Mesenchymal stem cell (in vitro differentiated cells and primary cell): ENCODE data around the gene ASMTL.
A peak's percentile ranks its signal among the peaks of the same experiment; 100 is the strongest.

Experiments
- DNase-seq: peaks from one replicate; pipeline ENCODE4 v3.0.0-alpha.2; 2013
- H2AFZ ChIP-seq: one replicate; pipeline ENCODE4 v1.6.1; 2013; ENCODE audit warnings: low read depth, mild to moderate bottlenecking, control low read depth, inconsistent platforms, low read length, moderate library complexity
- H2AK5ac ChIP-seq: 2 replicates; pipeline ENCODE4 v1.6.1; 2013; ENCODE audit warnings: low read length, moderate library complexity, mild to moderate bottlenecking, inconsistent platforms; ENCODE audit not compliant: severe bottlenecking
- H2BK120ac ChIP-seq: one replicate; pipeline ENCODE4 v1.6.1; 2013; ENCODE audit warnings: low read depth, mild to moderate bottlenecking, inconsistent platforms, low read length, moderate library complexity
- H2BK12ac ChIP-seq, 2 experiments: one replicate each; pipeline ENCODE4 v1.6.1; 2013; ENCODE audit warnings: inconsistent platforms in 2 of 2, low read length in 2 of 2, mild to moderate bottlenecking in 2 of 2, moderate library complexity in 2 of 2, control low read depth in 1 of 2
- H2BK15ac ChIP-seq: one replicate; pipeline ENCODE4 v1.6.1; 2013; ENCODE audit warnings: mild to moderate bottlenecking, low read depth, inconsistent platforms; ENCODE audit not compliant: poor library complexity, severe bottlenecking
- H2BK5ac ChIP-seq: 2 replicates; pipeline ENCODE4 v1.6.1; 2013; ENCODE audit warnings: low read depth, mild to moderate bottlenecking, low read length, control low read depth, inconsistent platforms; ENCODE audit not compliant: poor library complexity, severe bottlenecking
- H3K14ac ChIP-seq, 2 experiments: one replicate each; pipeline ENCODE4 v1.6.1; 2013; ENCODE audit warnings: inconsistent platforms in 2 of 2, low read length in 2 of 2, control low read depth in 1 of 2, mild to moderate bottlenecking in 1 of 2, moderate library complexity in 1 of 2
- H3K18ac ChIP-seq, 2 experiments: one replicate each; pipeline ENCODE4 v1.6.1; 2013; ENCODE audit warnings: inconsistent platforms in 2 of 2, low read length in 2 of 2, control low read depth in 1 of 2, low read depth in 1 of 2, mild to moderate bottlenecking in 1 of 2
- H3K23ac ChIP-seq, 2 experiments: one replicate each; pipeline ENCODE4 v1.6.1; 2013; ENCODE audit warnings: inconsistent platforms in 2 of 2, low read length in 2 of 2, mild to moderate bottlenecking in 2 of 2, moderate library complexity in 2 of 2, control low read depth in 1 of 2
- H3K27ac ChIP-seq: 2 replicates; pipeline ENCODE4 v1.5.1; 2013; ENCODE audit warnings: mild to moderate bottlenecking, moderate library complexity, low read length, control low read depth, inconsistent platforms; ENCODE audit not compliant: poor library complexity, severe bottlenecking
- H3K27me3 ChIP-seq, 2 experiments: 2 replicates each; pipeline versions ENCODE4 v1.6.1 to v1.7.0; 2013; ENCODE audit warnings: low read length in 2 of 2, mild to moderate bottlenecking in 2 of 2, moderate library complexity in 2 of 2, control low read depth in 1 of 2, inconsistent platforms in 1 of 2; ENCODE audit not compliant: control insufficient read depth in 1 of 2, insufficient read depth in 1 of 2
- H3K36me3 ChIP-seq, 2 experiments: 2 replicates each; pipeline versions ENCODE4 v1.6.1 to v1.7.0; 2013; ENCODE audit warnings: low read length in 2 of 2, control low read depth in 1 of 2, inconsistent platforms in 1 of 2, low read depth in 1 of 2, mild to moderate bottlenecking in 1 of 2; ENCODE audit not compliant: insufficient read depth in 2 of 2, control insufficient read depth in 1 of 2
- H3K4ac ChIP-seq, 2 experiments: one replicate each; pipeline ENCODE4 v1.6.1; 2013; ENCODE audit warnings: inconsistent platforms in 2 of 2, low read length in 2 of 2, mild to moderate bottlenecking in 2 of 2, moderate library complexity in 2 of 2, control low read depth in 1 of 2, low read depth in 1 of 2
- H3K4me1 ChIP-seq: 2 replicates; pipeline ENCODE4 v1.6.1; 2013; ENCODE audit warnings: low read depth, low read length, control low read depth; ENCODE audit not compliant: control insufficient read depth, insufficient read depth
- H3K4me2 ChIP-seq: 2 replicates; pipeline ENCODE4 v1.6.1; 2013; ENCODE audit warnings: low read length, mild to moderate bottlenecking, inconsistent platforms; ENCODE audit not compliant: poor library complexity, severe bottlenecking
- H3K4me3 ChIP-seq, 2 experiments: 2 replicates each; pipeline versions ENCODE4 v1.5.1 to v1.7.0; 2013; ENCODE audit warnings: low read length in 2 of 2, mild to moderate bottlenecking in 2 of 2, control low read depth in 1 of 2, low read depth in 1 of 2; ENCODE audit not compliant: insufficient read depth in 1 of 2
- H3K79me1 ChIP-seq: replicated peaks from 2 replicates; pipeline ENCODE4 v1.6.1; 2013; ENCODE audit warnings: mild to moderate bottlenecking, control low read depth, low read length, inconsistent platforms; ENCODE audit not compliant: poor library complexity, severe bottlenecking
- H3K9ac ChIP-seq: 2 replicates; pipeline ENCODE4 v1.7.0; 2013; ENCODE audit warnings: mild to moderate bottlenecking, low read length, moderate library complexity
- H3K9me3 ChIP-seq: 2 replicates; pipeline ENCODE4 v1.7.0; 2013; ENCODE audit warnings: mild to moderate bottlenecking, low read length; ENCODE audit not compliant: control insufficient read depth
- H4K8ac ChIP-seq: one replicate; pipeline ENCODE4 v1.6.1; 2013; ENCODE audit warnings: inconsistent platforms, mild to moderate bottlenecking, low read length, moderate library complexity
- H4K91ac ChIP-seq: one replicate; pipeline ENCODE4 v1.6.1; 2013; ENCODE audit warnings: mild to moderate bottlenecking, low read length, inconsistent platforms
- WGBS: methylation state at CpG from one replicate; pipeline ENCODE4 v1.1.7; 2013; ENCODE audit warnings: mixed read lengths; 5-methylcytosine and 5-hydroxymethylcytosine counted together

ASMTL gene

DNA sequence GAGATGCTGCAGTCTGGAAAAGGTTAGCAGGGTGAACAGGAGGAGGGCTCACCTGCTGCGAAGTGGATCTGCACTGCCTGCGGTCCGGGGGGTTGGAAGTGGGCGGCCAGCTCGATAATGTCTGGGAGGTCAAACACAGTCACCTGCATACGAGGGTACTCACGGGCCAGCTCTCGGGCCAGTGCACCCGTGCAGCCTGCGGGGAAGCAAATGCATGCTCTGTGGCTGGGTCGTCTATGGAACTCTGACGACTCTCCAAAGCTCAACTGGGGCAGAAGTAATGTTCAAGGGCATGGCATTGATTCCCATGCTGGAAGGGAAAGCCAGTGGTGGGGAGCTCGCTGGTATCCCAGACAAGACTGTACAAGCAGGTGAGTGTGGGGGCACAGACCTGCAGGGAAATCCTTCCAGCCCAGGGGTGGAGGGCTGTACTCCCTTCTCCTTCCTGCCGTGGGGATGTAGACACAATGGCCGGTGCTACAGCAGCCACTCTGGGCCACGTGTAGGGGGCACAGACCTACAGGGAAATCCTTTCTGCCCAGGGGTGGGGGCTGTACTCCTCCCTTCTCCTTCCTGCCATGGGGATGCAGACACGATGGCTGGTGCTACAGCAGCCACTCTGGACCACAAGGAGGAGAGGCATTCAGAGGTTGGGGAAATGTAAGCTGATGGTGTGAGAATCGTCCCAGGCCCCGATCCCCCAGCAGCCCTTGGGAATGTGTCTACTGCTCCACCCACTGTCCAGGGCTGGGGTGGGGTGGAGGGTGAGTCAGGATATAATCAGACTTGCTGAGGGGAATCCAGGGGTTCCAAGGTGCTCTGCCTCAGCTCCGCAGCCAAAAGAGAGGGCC is 34.6 kb downstream of the ASMTL start:
- WGBS = 92% methylated on average over 20 of the region's 20 CpGs
- H3K18ac ChIP-seq = no peak overlapping the region
- no peak overlapping the region for H2BK120ac ChIP-seq
- H3K4me1 ChIP-seq = peaks cover 3% of the 10 kb centered on the region
- no peak overlapping the region for H3K23ac ChIP-seq
- H2AK5ac ChIP-seq = no peak overlapping the region
- no peak overlapping the region for H3K27ac ChIP-seq
- H4K8ac ChIP-seq = no peak overlapping the region
- no peak overlapping the region for H3K4me2 ChIP-seq
- H2BK5ac ChIP-seq = no peak overlapping the region
- peaks cover 75 to 88% of the 10 kb centered on the region in 2 experiments for H3K36me3 ChIP-seq
- H3K27me3 ChIP-seq = no peaks in the 10 kb centered on the region
- no peak overlapping the region for H2BK15ac ChIP-seq
- H2AFZ ChIP-seq = no peak overlapping the region
- no peak overlapping the region for H3K9ac ChIP-seq
- H2BK12ac ChIP-seq = no peak overlapping the region
- peaks cover 5% of the 10 kb centered on the region for H3K79me1 ChIP-seq
- no peak overlapping the region for H3K4ac ChIP-seq
- no peak overlapping the region for H3K14ac ChIP-seq
- no peak overlapping the region for H4K91ac ChIP-seq
- no peak for DNase-seq
- peaks cover 17% of the 10 kb centered on the region for H3K9me3 ChIP-seq
- H3K4me3 ChIP-seq = no peak overlapping the region

DNA sequence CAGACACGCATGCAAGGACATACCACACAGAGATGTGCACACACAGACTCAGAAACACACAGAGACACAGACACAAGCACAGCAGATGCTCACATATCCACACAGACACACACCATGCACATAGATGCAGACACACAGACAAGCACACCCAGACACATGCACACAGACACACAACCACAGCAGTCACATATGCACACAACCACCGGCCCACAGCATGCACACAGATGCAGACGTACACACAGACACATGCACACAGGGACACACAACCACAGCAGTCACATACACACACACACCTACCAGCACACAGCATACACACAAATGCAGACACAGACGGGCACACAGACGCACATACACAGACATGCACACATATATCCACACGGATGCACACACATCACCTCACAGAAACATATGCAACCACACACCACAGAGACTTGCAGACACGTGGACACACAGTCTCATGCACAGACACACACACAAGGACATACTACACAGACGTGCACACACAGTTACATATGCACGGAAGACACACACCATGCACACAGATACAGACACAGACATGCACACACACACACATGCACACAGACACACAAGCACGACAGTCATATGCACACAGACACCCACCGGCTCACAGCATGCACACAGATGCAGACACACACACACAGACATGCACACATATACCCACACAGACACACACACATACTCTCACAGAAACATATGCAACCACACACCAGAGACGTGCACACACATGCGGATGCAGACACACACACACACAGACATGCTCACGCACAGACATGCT is 35.5 kb downstream of the ASMTL start:
- WGBS = 68% methylated on average over 14 of the region's 14 CpGs
- Histone ChIP-seq H2AK5ac (no peak overlapping the region), H3K9ac (no peak overlapping the region), H3K79me1 (peaks cover 8% of the 10 kb centered on the region), H4K8ac (no peak overlapping the region), H4K91ac (peak overlapping the region; percentile 3), H3K4ac (no peak overlapping the region), H2BK15ac (no peak overlapping the region), H3K18ac (no peak overlapping the region), H3K9me3 (peaks cover 8% of the 10 kb centered on the region), H2AFZ (no peak overlapping the region), H3K14ac (no peak overlapping the region), H2BK120ac (no peak overlapping the region), H3K4me3 (no peak overlapping the region), H3K4me2 (no peak overlapping the region), H2BK5ac (no peak overlapping the region), H3K36me3 (peaks cover 75 to 84% of the 10 kb centered on the region in 2 experiments), H3K23ac (no peak overlapping the region), H3K27me3 (no peaks in the 10 kb centered on the region), H3K27ac (no peak overlapping the region), H2BK12ac (no peak overlapping the region), H3K4me1 (peaks cover 3% of the 10 kb centered on the region)
- DNase-seq = no peak

DNA sequence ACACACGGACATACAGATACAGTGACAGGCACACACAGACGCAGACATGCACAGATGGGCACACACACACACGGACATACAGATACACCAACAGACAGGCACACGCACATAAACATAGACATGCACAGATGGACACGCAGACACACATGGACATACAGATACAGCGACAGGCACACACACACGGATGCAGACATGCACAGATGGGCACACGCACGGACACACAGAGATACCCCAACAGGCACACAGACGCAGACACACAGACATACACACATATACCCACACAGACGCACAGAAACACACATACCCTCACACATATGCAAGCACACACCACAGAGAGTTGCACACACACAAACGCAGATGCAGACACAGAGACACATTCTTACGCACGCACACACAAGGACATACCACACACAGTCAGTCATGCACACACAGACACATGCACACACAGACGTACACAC is 36.4 kb downstream of the ASMTL start:
- no peak overlapping the region for H3K4me2 ChIP-seq
- H3K14ac ChIP-seq = peak overlapping the region in 1 of 2 experiments; percentile 44
- H2BK15ac ChIP-seq = no peak overlapping the region
- H2BK120ac ChIP-seq = no peak overlapping the region
- H3K4ac ChIP-seq = no peak overlapping the region
- H3K9me3 ChIP-seq = peaks cover under 1% of the 10 kb centered on the region
- WGBS = 81% methylated on average over 14 of the region's 15 CpGs
- H2AK5ac ChIP-seq = no peak overlapping the region
- no peak overlapping the region for H4K8ac ChIP-seq
- H3K36me3 ChIP-seq = peaks cover 75 to 78% of the 10 kb centered on the region in 2 experiments
- H3K4me1 ChIP-seq = peaks cover 7% of the 10 kb centered on the region
- no peak overlapping the region for H2AFZ ChIP-seq
- no peak overlapping the region for H3K23ac ChIP-seq
- H3K79me1 ChIP-seq = peaks cover 8% of the 10 kb centered on the region
- no peak overlapping the region for H3K9ac ChIP-seq
- peak overlapping the region; percentile 3 for H4K91ac ChIP-seq
- H2BK5ac ChIP-seq = no peak overlapping the region
- H3K27ac ChIP-seq = no peak overlapping the region
- no peak overlapping the region for H3K4me3 ChIP-seq
- H3K27me3 ChIP-seq = no peaks in the 10 kb centered on the region
- H2BK12ac ChIP-seq = no peak overlapping the region
- no peak overlapping the region for H3K18ac ChIP-seq
- no peak for DNase-seq

DNA sequence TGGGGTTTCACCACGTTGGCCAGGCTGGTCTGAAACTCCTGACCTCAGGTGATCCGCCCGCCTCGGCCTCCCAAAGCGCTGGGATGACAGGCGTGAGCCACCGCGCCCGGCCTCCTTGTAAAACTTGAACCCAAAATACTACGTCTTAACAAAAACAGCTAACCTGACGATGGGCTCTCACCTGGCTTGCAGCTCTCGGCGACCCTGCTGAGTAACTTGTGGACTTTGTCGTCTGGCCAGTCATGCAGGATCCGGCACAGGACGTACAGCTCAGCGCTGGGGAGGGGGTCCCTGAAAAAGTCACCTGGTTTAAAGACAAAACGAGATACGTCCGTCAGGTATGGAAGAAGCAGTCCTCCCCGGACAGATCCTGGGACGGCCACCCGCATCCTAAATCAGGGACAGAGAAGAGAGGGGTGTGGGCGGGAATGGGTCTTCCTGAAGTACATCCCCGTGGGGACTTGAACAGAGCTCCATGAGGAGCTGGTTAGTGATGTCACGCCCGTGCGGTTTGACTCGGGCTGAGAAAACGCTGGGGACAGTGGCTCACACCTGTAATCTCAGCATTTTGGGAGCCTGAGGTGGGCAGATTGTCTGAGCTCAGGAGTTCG is 40.1 kb downstream of the ASMTL start:
- Histone ChIP-seq H4K91ac (no peak overlapping the region), H3K14ac (no peak overlapping the region), H3K4me1 (peaks cover 9% of the 10 kb centered on the region), H3K27ac (no peak overlapping the region), H2AFZ (no peak overlapping the region), H3K4me3 (no peak overlapping the region), H3K36me3 (peaks cover 53 to 64% of the 10 kb centered on the region in 2 experiments), H2AK5ac (no peak overlapping the region), H3K18ac (no peak overlapping the region), H2BK15ac (no peak overlapping the region), H2BK5ac (no peak overlapping the region), H2BK12ac (no peak overlapping the region), H4K8ac (no peak overlapping the region), H3K23ac (no peak overlapping the region), H3K9me3 (no peaks in the 10 kb centered on the region), H2BK120ac (no peak overlapping the region), H3K27me3 (no peaks in the 10 kb centered on the region), H3K79me1 (peaks cover 8% of the 10 kb centered on the region), H3K9ac (no peak overlapping the region), H3K4me2 (no peak overlapping the region), H3K4ac (no peak overlapping the region)
- no peak for DNase-seq
- WGBS = 96% methylated on average over 31 of the region's 31 CpGs
